HG03575 (cell line): ENCODE measurements around the gene LYAR.
"Not testable (repeated sequence)": the region's sequence is repeated elsewhere in the genome, so short reads cannot be mapped to it uniquely, and the experiment has no call there.

Experiments
- ATAC-seq: cut with Tn5 transposase; IDR thresholded peaks from one replicate; pipeline ENCODE4 v1.9.1; 2021; ENCODE audit not compliant: unreplicated experiment, insufficient number of reproducible peaks, low FRiP score; ENCODE audit errors: extremely low read depth

Gene LYAR

GRCh38 chr4:4269856-4270255 lies 20.1 kb downstream of the LYAR start:
- ATAC-seq = no peak

- ATAC-seq = no peak
Observed at GRCh38 chr4:4269331-4269731, 20.6 kb downstream of the LYAR start.

GRCh38 chr4:4268776-4269175 lies 21.2 kb downstream of the LYAR start:
- ATAC-seq = no peak

GRCh38 chr4:4267981-4268380 lies 22.0 kb downstream of the LYAR start:
- no peak for ATAC-seq

- ATAC-seq = no peak
Observed at GRCh38 chr4:4260185-4260751, 29.7 kb downstream of the LYAR start.

- no peak for ATAC-seq
Observed at GRCh38 chr4:4259484-4260100, 30.4 kb downstream of the LYAR start.

GRCh38 chr4:4257705-4258104 lies 32.2 kb downstream of the LYAR start:
- not testable (repeated sequence) for ATAC-seq

- ATAC-seq = no peak
Observed at GRCh38 chr4:4256799-4257198, 33.2 kb downstream of the LYAR start.

GRCh38 chr4:4254666-4255065 lies 35.3 kb downstream of the LYAR start:
- ATAC-seq = no peak

GRCh38 chr4:4254199-4254598 lies 35.8 kb downstream of the LYAR start:
- ATAC-seq = no peak

GRCh38 chr4:4249866-4250265 lies 40.1 kb downstream of the LYAR start:
- ATAC-seq = no peak

- not testable (repeated sequence) for ATAC-seq
Observed at GRCh38 chr4:4249342-4249741, 40.6 kb downstream of the LYAR start.

GRCh38 chr4:4248885-4249203 lies 41.1 kb downstream of the LYAR start:
- no peak for ATAC-seq

GRCh38 chr4:4248029-4248884 lies 41.7 kb downstream of the LYAR start, which contains the start of gene TMEM128:
Gene TMEM128 (minus strand): TSS chr4:4248223. CDS start chr4:4248202, 21 bp downstream.
- peak; percentile 86 for ATAC-seq

GRCh38 chr4:4247696-4248028 lies 42.3 kb downstream of the LYAR start:
- ATAC-seq = peak; percentile 11

- ATAC-seq = no peak
Observed at GRCh38 chr4:4245172-4245571, 44.8 kb downstream of the LYAR start.

GRCh38 chr4:4239551-4239950 lies 50.4 kb downstream of the LYAR start:
- not testable (repeated sequence) for ATAC-seq

- no peak for ATAC-seq
Observed at GRCh38 chr4:4233610-4234009, 56.3 kb downstream of the LYAR start.

- ATAC-seq = no peak
Observed at GRCh38 chr4:4228356-4228668, 61.6 kb downstream of the LYAR start.

- ATAC-seq = no peak
Observed at GRCh38 chr4:4227510-4228355, 62.2 kb downstream of the LYAR start.
